T-helper 17 cell (primary cell): ENCODE data around the gene ALCAM. TPM values are rescaled to one million over a fixed set of nuclear protein-coding genes. Genes with fewer than 3 reads are reported as not detected.

Experiments used
- ATAC-seq: fragments of 150-1000 bp; cut with Tn5 transposase; 2 replicates; pipeline ENCODE4 v1.10.0; 2021; ENCODE audit warnings: mild to moderate bottlenecking, moderate library complexity
- DNase-seq, 3 donors: peaks; one replicate each; pipeline versions ENCODE4 v3.0.0 to v3.0.0-alpha.2; 2020 to 2021
- H3K9me3 ChIP-seq: one replicate; pipeline ENCODE4 v1.7.0; 2013; ENCODE audit warnings: low read length, mild to moderate bottlenecking; ENCODE audit not compliant: control insufficient read depth, poor library complexity, severe bottlenecking
- H3K27ac Mint-ChIP-seq: one replicate; pipeline ENCODE4 v1.8.0; 2022; ENCODE audit warnings: mild to moderate bottlenecking, moderate library complexity, mixed read lengths
- H3K27me3 Mint-ChIP-seq: one replicate; pipeline ENCODE4 v1.8.0; 2022; ENCODE audit warnings: mixed read lengths
- H3K36me3 Mint-ChIP-seq: one replicate; pipeline ENCODE4 v1.8.0; 2022; ENCODE audit warnings: low read depth, mixed read lengths
- H3K4me1 Mint-ChIP-seq: one replicate; pipeline ENCODE4 v1.8.0; 2022; ENCODE audit warnings: mild to moderate bottlenecking, mixed read lengths
- H3K4me3 Mint-ChIP-seq: one replicate; pipeline ENCODE4 v1.8.0; 2022; ENCODE audit warnings: mild to moderate bottlenecking, moderate library complexity, mixed read lengths
- total RNA-seq, 4 donors: library from RNA in 2 of 4; stranded (reverse) in 2 of 4; gene quantifications; one replicate each; pipeline ENCODE4 v1.2.3 and lab custom pipeline; 2022 to 2026

ALCAM gene
- 1 to 10 TPM; 8.4 TPM for total RNA-seq
- total RNA-seq (lab: John Stamatoyannopoulos, UW): 13.9 to 15.9 reads per million in 2 donors

GRCh38 chr3:105366326-105367062 is at the start of gene ALCAM:
ALCAM (plus strand) TSS chr3:105366909.
- H3K9me3 ChIP-seq: no peaks in the 10 kb centered on the region
- peaks cover 27% of the 10 kb centered on the region for H3K4me1 Mint-ChIP-seq
- DNase-seq (peak; percentile 62 to 77 (median 76)), ATAC-seq (peak; percentile 65)
- no peaks in the 10 kb centered on the region for H3K36me3 Mint-ChIP-seq
- H3K27me3 Mint-ChIP-seq: peaks cover 22% of the 10 kb centered on the region
- peak within 1 kb of the TSS; percentile 98 for H3K4me3 Mint-ChIP-seq
- H3K27ac Mint-ChIP-seq: peak within 1 kb of the TSS; percentile 100

DNA sequence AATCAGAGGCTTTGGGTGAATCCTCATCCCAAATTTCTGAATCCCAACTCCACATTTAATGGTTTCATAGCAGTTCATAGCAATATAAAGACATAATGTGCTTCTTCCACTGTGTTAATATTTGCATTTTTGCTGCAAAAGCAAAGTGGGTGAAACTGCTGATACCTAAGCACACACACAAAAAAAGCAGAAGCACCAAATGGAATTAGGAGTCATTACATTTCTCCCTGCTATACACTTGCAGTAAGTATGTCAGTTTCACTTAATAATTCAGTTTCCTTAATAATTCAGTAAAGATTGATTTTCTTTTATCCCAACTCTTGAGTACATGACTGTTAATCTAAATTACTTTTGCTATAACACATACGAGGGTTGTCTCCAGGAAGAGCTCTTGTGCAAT is 48.9 kb upstream of the ALCAM start:
- Mint-ChIP-seq H3K27ac (no peak overlapping the region), H3K36me3 (no peaks in the 10 kb centered on the region), H3K27me3 (peaks cover 1% of the 10 kb centered on the region), H3K4me1 (no peaks in the 10 kb centered on the region), H3K4me3 (no peak overlapping the region)
- no peak for ATAC-seq
- no peaks in the 10 kb centered on the region for H3K9me3 ChIP-seq
- no peak for DNase-seq

GRCh38 chr3:105322570-105323273 is 44.0 kb upstream of the ALCAM start:
- ATAC-seq (no peak), DNase-seq (no peak)
- no peak overlapping the region for H3K4me3 Mint-ChIP-seq
- peaks cover 8% of the 10 kb centered on the region for H3K27me3 Mint-ChIP-seq
- no peak overlapping the region for H3K27ac Mint-ChIP-seq
- no peaks in the 10 kb centered on the region for H3K36me3 Mint-ChIP-seq
- H3K4me1 Mint-ChIP-seq: peaks cover 6% of the 10 kb centered on the region
- H3K9me3 ChIP-seq: no peaks in the 10 kb centered on the region

DNA sequence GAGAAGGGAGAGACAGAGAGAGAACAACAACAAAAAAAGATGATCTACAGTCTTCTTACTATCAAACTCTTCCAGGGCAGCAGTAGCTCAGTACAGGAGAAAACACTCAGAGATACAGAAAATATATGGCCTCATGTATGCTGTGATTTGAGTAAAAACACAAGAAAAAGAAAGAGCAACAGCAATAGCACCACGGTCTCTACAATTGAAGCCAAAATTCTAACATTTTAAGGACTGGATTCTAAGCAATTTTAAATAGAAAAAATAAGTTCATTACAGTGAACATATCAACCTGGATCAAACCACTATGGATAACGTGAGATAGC is 43.5 kb upstream of the ALCAM start:
- peaks cover 12% of the 10 kb centered on the region for H3K27me3 Mint-ChIP-seq
- no peak overlapping the region for H3K4me3 Mint-ChIP-seq
- peaks cover 6% of the 10 kb centered on the region for H3K4me1 Mint-ChIP-seq
- no peaks in the 10 kb centered on the region for H3K9me3 ChIP-seq
- no peaks in the 10 kb centered on the region for H3K36me3 Mint-ChIP-seq
- no peak overlapping the region for H3K27ac Mint-ChIP-seq
- DNase-seq (no peak), ATAC-seq (no peak)

DNA sequence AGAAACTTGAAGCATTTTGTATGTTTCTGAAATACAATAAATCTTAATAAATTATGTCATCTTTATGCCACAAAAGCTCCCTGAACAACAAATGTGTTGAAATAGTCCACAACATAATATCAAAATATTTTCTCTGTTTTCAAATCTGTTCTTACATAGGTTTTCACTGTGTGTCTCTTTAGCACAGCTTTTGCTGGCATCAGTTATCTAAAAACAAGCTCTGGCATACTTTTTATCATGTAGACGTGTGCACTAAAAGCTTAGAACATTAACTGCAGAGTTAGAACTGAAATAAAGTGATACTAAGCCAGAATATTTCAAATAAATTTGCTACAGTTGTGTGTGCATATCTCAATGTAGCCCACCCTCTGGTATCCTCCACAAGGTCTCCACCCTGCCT is 41.8 kb upstream of the ALCAM start:
- Mint-ChIP-seq H3K4me1 (peaks cover 6% of the 10 kb centered on the region), H3K36me3 (no peaks in the 10 kb centered on the region), H3K27ac (no peak overlapping the region), H3K27me3 (peaks cover 14% of the 10 kb centered on the region), H3K4me3 (no peak overlapping the region)
- DNase-seq (no peak), ATAC-seq (no peak)
- H3K9me3 ChIP-seq: no peaks in the 10 kb centered on the region

DNA sequence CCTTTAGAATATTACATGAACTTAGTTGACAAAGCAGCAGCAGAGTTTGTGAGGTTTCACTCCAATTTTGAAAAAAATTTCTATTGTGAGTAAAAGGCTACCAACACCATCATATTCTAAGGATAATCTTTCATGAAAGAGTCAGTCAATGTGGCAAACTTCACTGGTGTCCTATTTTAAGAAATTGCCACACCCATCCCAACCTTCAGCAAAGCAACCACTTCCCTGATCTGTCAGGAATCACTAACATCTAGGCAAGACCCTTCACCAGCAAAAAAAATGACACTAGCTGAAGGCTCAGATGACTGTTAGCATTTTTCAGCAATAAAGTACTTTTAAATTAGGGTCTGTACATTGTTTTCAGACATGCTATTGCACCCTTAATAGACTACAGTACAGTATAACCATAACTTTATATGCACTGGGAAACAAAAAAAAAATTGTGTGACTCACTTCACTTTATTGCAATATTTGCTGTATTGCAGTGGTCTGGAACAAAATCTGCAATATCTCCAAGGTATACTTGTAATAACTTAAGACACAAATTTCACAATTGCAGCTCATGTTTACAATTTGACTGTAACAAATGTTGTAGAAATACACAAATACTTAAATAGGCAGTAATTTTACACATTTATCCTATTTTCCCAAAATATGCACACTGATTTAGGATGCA is 38.9 kb upstream of the ALCAM start:
- no peaks in the 10 kb centered on the region for H3K9me3 ChIP-seq
- Mint-ChIP-seq H3K27ac (no peak overlapping the region), H3K4me1 (peaks cover 6% of the 10 kb centered on the region), H3K36me3 (no peaks in the 10 kb centered on the region), H3K27me3 (peaks cover 18% of the 10 kb centered on the region), H3K4me3 (no peak overlapping the region)
- DNase-seq (no peak), ATAC-seq (no peak)

DNA sequence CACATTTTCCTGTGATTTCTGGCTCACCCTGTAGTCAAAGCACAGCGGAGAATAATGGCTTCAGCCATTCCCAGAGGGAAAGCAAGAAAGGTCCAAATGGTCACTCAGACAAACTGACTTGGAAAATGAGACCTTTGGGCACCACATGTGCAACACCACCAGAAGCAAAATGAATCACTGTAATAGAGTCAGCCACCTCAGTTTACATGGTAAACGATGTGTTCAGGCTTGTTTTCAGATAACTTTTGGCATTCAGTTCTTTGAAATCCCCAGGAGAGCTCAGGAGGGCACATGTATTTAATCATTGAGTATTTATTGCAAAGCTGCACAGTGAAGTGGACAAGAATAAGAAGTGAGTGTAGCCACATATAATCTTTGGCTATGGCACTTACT is 38.4 kb upstream of the ALCAM start:
- no peaks in the 10 kb centered on the region for H3K9me3 ChIP-seq
- Mint-ChIP-seq H3K27me3 (peaks cover 12% of the 10 kb centered on the region), H3K36me3 (no peaks in the 10 kb centered on the region), H3K27ac (no peak overlapping the region), H3K4me1 (peaks cover 2% of the 10 kb centered on the region), H3K4me3 (no peak overlapping the region)
- ATAC-seq: no peak
- no peak for DNase-seq

DNA sequence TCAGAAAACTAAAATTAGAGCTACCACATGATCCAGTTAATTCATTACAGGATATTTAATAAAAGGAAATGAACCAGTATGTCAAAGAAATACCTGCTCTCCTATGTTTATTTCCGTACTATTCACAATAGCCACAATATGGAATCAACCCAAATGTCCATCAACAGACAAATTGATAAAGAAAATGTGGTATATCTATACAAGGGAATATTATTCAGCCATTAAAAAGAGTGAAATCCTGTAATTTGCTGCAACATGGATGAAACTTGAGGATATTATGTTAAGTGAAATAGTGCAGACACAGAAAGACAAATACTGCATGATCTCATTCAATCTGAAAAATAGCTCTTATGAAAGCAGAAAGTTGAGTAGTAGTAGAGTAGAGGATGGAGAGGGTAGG is 33.7 kb upstream of the ALCAM start:
- Mint-ChIP-seq H3K27ac (no peak overlapping the region), H3K36me3 (no peaks in the 10 kb centered on the region), H3K27me3 (peaks cover 15% of the 10 kb centered on the region)

GRCh38 chr3:105334138-105334882 is 32.4 kb upstream of the ALCAM start:
- H3K27ac Mint-ChIP-seq: no peak overlapping the region
- H3K4me1 Mint-ChIP-seq: no peaks in the 10 kb centered on the region
- H3K27me3 Mint-ChIP-seq: peaks cover 10% of the 10 kb centered on the region
- no peaks in the 10 kb centered on the region for H3K36me3 Mint-ChIP-seq
- no peaks in the 10 kb centered on the region for H3K9me3 ChIP-seq
- ATAC-seq: no peak
- no peak for DNase-seq
- H3K4me3 Mint-ChIP-seq: no peak overlapping the region

More for the DNA sequence above, 33.7 kb upstream of the ALCAM start:
- ATAC-seq (no peak), DNase-seq (no peak)
- H3K9me3 ChIP-seq: no peaks in the 10 kb centered on the region
- H3K4me1 Mint-ChIP-seq: no peaks in the 10 kb centered on the region
- H3K4me3 Mint-ChIP-seq: no peak overlapping the region

GRCh38 chr3:105339946-105340345 is 26.8 kb upstream of the ALCAM start:
- H3K36me3 Mint-ChIP-seq: no peaks in the 10 kb centered on the region
- no peak overlapping the region for H3K4me3 Mint-ChIP-seq
- no peak overlapping the region for H3K27ac Mint-ChIP-seq
- ATAC-seq (no peak), DNase-seq (no peak)
- peaks cover 2% of the 10 kb centered on the region for H3K27me3 Mint-ChIP-seq
- no peaks in the 10 kb centered on the region for H3K4me1 Mint-ChIP-seq
- H3K9me3 ChIP-seq: no peaks in the 10 kb centered on the region

- Mint-ChIP-seq H3K4me1 (no peaks in the 10 kb centered on the region), H3K27ac (no peak overlapping the region), H3K27me3 (peaks cover 7% of the 10 kb centered on the region), H3K4me3 (no peak overlapping the region), H3K36me3 (no peaks in the 10 kb centered on the region)
- H3K9me3 ChIP-seq: no peaks in the 10 kb centered on the region
- no peak for ATAC-seq
- no peak for DNase-seq
These were observed 22.7 kb upstream of the ALCAM start for GRCh38 chr3:105343991-105344390.

GRCh38 chr3:105345156-105345555 is 21.6 kb upstream of the ALCAM start:
- Mint-ChIP-seq H3K36me3 (no peaks in the 10 kb centered on the region), H3K27ac (no peak overlapping the region), H3K4me3 (no peak overlapping the region), H3K4me1 (no peaks in the 10 kb centered on the region), H3K27me3 (peaks cover 18% of the 10 kb centered on the region)
- DNase-seq: no peak
- no peak for ATAC-seq
- no peaks in the 10 kb centered on the region for H3K9me3 ChIP-seq
